RPMI7951 (cell line): ENCODE results near the gene SVOP. TPM values are rescaled to one million over a fixed set of nuclear protein-coding genes. Genes with fewer than 3 reads are reported as not detected.

Experiments used
- total RNA-seq: library from RNA; depleted of rRNA; stranded (reverse); fragments of >200 nt; shearing (Covaris generic); gene quantifications from 2 replicates; pipeline ENCODE4 v1.2.3, GENCODE V29; 2014; rRNA removed

Gene SVOP
- total RNA-seq, 1 experiment from 2014 or later: under 0.01 TPM

Other genes starting within 250 kb of the SVOP start
- 21.1 and 23.7 TPM in 2 replicates for gene SSH1, start 163.5 kb downstream of the SVOP start, total RNA-seq
- gene DAO, start 141.0 kb downstream of the SVOP start, total RNA-seq: not detected in 2 replicates
- 6.0 and 7.2 TPM in 2 replicates for gene USP30, start 31.5 kb upstream of the SVOP start, total RNA-seq
- gene ALKBH2, start 72.4 kb upstream of the SVOP start, total RNA-seq: 12.9 and 20.3 TPM in 2 replicates
- 31.0 and 32.2 TPM in 2 replicates for gene UNG, start 76.5 kb upstream of the SVOP start, total RNA-seq
- gene ACACB, start 95.5 kb upstream of the SVOP start, total RNA-seq: 4.5 and 7.6 TPM in 2 replicates